WI38 (cell line): ENCODE results near the gene GPR176.

ENCODE experiments used
- H3K4me3 ChIP-seq: 2 replicates; pipeline ENCODE4 v1.5.1; 2011; ENCODE audit warnings: low read depth, mild to moderate bottlenecking, control low read depth, low read length
- TF ChIP-seq, protein P1 (sequence below): IDR thresholded peaks from 2 replicates; pipeline ENCODE4 v1.5.1; 2012; ENCODE audit warnings: low read depth, mild to moderate bottlenecking, control low read depth, low read length

Gene GPR176

DNA sequence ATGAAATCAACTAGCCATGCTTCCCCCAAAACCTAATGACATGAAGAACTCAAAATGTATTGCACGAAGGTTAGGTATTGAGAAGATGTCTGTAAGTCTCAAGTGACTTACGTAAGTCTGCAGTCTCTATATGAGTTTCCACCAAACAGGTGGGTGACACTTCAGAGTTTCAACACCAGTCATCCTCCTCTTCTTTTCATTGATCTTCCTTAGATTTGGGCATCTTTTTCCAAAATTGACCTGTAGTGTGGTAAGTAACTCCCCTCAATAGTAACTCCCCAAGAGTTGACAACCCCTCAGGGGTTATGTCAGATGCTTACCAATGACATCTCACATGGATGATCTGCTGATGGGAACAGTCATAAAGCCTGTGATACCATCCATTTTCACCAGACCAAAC, 46.1 kb downstream of the GPR176 start:
- H3K4me3 ChIP-seq = no peak overlapping the region
- TF ChIP-seq, protein P1, sequence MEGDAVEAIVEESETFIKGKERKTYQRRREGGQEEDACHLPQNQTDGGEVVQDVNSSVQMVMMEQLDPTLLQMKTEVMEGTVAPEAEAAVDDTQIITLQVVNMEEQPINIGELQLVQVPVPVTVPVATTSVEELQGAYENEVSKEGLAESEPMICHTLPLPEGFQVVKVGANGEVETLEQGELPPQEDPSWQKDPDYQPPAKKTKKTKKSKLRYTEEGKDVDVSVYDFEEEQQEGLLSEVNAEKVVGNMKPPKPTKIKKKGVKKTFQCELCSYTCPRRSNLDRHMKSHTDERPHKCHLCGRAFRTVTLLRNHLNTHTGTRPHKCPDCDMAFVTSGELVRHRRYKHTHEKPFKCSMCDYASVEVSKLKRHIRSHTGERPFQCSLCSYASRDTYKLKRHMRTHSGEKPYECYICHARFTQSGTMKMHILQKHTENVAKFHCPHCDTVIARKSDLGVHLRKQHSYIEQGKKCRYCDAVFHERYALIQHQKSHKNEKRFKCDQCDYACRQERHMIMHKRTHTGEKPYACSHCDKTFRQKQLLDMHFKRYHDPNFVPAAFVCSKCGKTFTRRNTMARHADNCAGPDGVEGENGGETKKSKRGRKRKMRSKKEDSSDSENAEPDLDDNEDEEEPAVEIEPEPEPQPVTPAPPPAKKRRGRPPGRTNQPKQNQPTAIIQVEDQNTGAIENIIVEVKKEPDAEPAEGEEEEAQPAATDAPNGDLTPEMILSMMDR = no peak

- TF ChIP-seq, protein P1 = no peak
- no peak overlapping the region for H3K4me3 ChIP-seq
These were observed 49.5 kb downstream of the GPR176 start for GRCh38 chr15:39870537-39870936.

- H3K4me3 ChIP-seq = no peak overlapping the region
- TF ChIP-seq, protein P1 = no peak
These were observed 50.1 kb downstream of the GPR176 start for GRCh38 chr15:39869858-39870515.

DNA sequence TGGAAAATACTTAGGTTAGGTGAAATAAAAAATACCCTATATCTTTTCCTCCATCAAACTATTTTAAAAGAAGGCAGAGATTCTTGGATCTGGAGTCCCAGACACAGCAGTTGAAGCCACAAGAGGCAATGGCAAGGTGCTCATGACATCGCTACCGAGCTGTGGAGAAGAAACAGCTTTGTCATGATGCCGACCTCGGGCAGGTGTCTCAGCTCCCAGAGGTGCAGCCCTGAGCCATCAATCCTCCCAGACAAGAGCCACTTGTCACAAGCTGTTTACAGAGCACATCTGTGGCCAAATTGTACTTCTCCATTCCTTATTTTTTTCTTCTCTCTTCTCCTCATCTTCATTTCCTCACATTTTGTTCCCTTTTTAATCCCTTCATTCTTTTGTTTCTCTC, 50.8 kb downstream of the GPR176 start:
- TF ChIP-seq, protein P1 = no peak
- no peak overlapping the region for H3K4me3 ChIP-seq

DNA sequence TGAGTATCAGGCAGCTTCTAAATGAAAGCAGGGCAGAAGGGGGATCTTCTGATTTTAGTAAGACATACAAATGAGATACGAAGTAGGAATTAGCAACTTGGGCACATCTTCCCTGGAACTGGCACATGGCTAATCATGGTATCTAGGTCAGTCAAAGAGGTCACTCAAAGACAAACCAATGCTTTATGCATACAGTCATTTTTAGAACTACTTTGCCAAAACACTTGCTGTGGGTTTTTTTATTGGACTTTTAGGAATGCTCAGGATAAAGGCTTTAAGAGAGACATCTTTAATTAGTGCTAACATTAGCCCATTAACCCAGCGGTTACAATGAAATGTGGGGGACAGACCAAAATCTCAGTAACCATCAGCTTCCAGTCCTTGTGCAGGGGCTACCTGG, 51.7 kb downstream of the GPR176 start:
- H3K4me3 ChIP-seq = no peak overlapping the region
- TF ChIP-seq, protein P1 = no peak

DNA sequence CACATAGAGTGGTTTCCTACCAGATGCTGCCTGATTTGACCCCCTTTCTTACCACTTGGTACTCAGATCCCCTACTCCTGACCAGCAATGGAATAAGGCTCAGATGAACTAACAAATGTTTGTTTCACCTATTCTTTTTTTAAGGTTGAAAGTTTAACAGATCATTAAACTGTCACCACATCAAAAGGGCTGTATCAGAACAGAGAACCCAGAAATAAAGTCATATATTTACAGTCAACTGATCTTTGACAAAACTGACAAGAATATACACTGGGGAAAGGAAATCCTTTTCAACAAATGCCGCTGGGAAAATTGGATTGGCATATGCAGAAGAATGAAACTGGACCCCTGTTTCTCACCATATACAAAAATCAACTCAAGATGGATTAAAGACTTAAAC, 56.0 kb downstream of the GPR176 start:
- TF ChIP-seq, protein P1 = no peak
- no peak overlapping the region for H3K4me3 ChIP-seq

DNA sequence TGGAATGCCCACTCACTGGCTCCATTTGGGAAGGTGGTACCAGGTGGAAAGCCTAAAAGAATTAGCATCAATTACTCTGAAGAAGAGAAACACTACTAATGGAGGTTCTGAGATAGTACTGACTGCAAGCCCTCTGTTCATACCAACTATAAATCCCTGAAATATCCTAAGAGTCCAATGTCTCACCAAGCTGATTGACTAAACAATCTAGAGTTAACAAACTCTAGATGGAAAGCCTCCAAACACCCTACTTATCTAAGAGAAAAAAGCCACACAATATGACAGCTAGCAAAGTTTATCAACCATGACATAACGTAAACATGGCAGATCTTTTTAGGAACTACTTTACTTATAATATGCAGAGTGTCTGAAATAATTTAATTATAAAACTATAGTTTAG, 59.2 kb downstream of the GPR176 start:
- no peak overlapping the region for H3K4me3 ChIP-seq
- TF ChIP-seq, protein P1 = no peak
